Gastroesophageal sphincter (tissue), 4 donors: ENCODE measurements around the gene TMEM14C. TPM values are rescaled to one million over a fixed set of nuclear protein-coding genes. Genes with fewer than 3 reads are reported as not detected.

ENCODE experiments used
- ATAC-seq: fragments of 150-250 bp; one replicate; pipeline ENCODE4 v1.9.1; 2016; ENCODE audit warnings: mild to moderate bottlenecking, moderate library complexity
- H3K27ac ChIP-seq, 4 donors: fragments of 200-600 bp; sonication (generic) in 3 of 4; 1 replicate in 3 of 4; 2 replicates in 1 of 4; pipeline ENCODE4 v1.5.1; 2016 to 2019
- H3K27me3 ChIP-seq: fragments of 200-600 bp; sonication (generic); one replicate; pipeline ENCODE4 v1.5.1; 2019
- H3K36me3 ChIP-seq, 2 donors: fragments of 200-600 bp; sonication (generic); one replicate each; pipeline ENCODE4 v1.5.1; 2019; ENCODE audit warnings: control low read depth in 1 of 2
- H3K4me1 ChIP-seq, 3 donors: fragments of 200-600 bp; sonication (generic); 1 replicate in 2 of 3; 2 replicates in 1 of 3; pipeline ENCODE4 v1.5.1; 2016 to 2019; ENCODE audit warnings: control low read depth in 2 of 3
- H3K4me3 ChIP-seq, 2 donors: fragments of 200-600 bp; sonication (generic); one replicate each; pipeline ENCODE4 v1.5.1; 2019; ENCODE audit warnings: mild to moderate bottlenecking in 1 of 2, moderate library complexity in 1 of 2
- H3K9me3 ChIP-seq, 3 donors: fragments of 200-600 bp; sonication (generic); one replicate each; pipeline ENCODE4 v1.5.1; 2017 to 2019; ENCODE audit warnings: control low read depth in 2 of 3
- EP300 ChIP-seq: sonication (generic); formaldehyde crosslinking; IDR thresholded peaks from one replicate; pipeline ENCODE4 v1.6.1; 2017; ENCODE audit warnings: antibody characterized with exemption, mild to moderate bottlenecking
- POLR2A ChIP-seq, 2 donors: fragments of 450-650 bp; IDR thresholded peaks; one replicate each; pipeline ENCODE4 v1.6.1; 2017; ENCODE audit warnings: antibody characterized with exemption in 2 of 2, mild to moderate bottlenecking in 2 of 2, moderate library complexity in 1 of 2
- POLR2AphosphoS5 ChIP-seq: sonication (generic); formaldehyde crosslinking; IDR thresholded peaks from one replicate; pipeline ENCODE4 v1.6.1; 2017; ENCODE audit warnings: antibody characterized with exemption
- WGBS, 2 donors: methylation state at CpG; one replicate each; pipeline ENCODE4 v1.1.5; 2018; ENCODE audit warnings: low coverage in 1 of 2; 5-methylcytosine and 5-hydroxymethylcytosine counted together
- total RNA-seq, 4 donors: library from RNA; depleted of rRNA; stranded (reverse); fragments of >200 nt; gene quantifications; one replicate each; pipeline ENCODE4 v1.1.0, GENCODE V29; 2016
- TF ChIP-seq, protein P1 (sequence below), 4 experiments: fragments of 200-600 bp in 2 of 4; fragments of 450-650 bp in 2 of 4; sonication (generic) in 1 of 4; IDR thresholded peaks; one replicate each; pipeline ENCODE4 v1.5.1; 2017 to 2019; ENCODE audit warnings: antibody characterized with exemption in 4 of 4, mild to moderate bottlenecking in 2 of 4, moderate library complexity in 2 of 4

The TMEM14C gene
- 100 to 1,000 TPM in 3 of 4 donors, 10 to 100 TPM in 1; 97.4 to 209 (median 150) TPM for total RNA-seq

DNA sequence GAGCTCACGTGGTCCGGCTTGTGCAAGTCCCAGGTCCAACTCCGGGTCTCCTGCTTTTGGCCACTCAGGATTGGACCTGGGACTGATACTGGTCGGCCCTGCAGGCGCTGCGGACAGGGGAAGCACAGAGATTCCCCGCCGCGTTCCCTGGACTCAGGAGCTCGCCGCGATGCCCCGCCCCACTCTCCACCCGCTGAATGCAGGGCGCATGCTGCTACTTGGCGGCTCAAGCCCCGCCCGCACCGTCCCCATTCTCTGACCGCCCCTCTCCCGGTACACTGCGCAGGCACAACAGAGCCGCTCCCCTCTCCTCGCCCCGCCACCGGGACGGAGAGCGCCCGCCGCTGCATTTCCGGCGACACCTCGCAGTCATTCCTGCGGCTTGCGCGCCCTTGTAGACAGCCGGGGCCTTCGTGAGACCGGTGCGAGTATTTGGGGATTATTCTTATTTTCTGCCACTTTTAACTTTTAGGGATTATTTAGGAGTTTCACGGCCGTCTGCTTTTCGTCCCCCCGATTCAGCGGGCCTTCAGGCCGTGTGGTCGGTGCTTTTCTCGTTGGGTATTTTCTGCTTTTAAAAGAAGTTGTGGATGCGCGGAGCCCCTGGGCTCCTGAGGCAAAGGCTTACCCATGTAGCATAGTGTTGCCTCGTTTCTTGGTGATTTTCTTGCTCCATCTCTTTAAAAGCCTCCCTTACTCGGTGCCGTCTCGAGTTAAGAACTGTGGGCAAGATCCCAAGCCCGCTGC lies at the start of gene TMEM14C:
Gene TMEM14C (plus strand): TSS at position 251 of the 747 bp plus-strand sequence. CDS start 1,544 bp downstream, outside the sequence.
- H3K27me3 ChIP-seq, result no peaks in the 10 kb centered on the region
- peak; percentile 99 for ATAC-seq
- H3K9me3 ChIP-seq, result no peaks in the 10 kb centered on the region
- peak within 1 kb of the TSS; percentile 60 to 67 for H3K4me3 ChIP-seq
- peaks cover 0 to 63% (median 15%) of the 10 kb centered on the region in 3 donors for H3K4me1 ChIP-seq
- peaks cover 0 to 36% of the 10 kb centered on the region in 2 donors for H3K36me3 ChIP-seq
- WGBS, 2 donors, result 1 to 5% methylated on average over 4 to 34 of the region's 55 CpGs
- peak within 1 kb of the TSS; percentile 86 to 92 (median 90) for H3K27ac ChIP-seq
- TF ChIP-seq POLR2AphosphoS5, result peak; percentile 91
- TF ChIP-seq, protein P1, sequence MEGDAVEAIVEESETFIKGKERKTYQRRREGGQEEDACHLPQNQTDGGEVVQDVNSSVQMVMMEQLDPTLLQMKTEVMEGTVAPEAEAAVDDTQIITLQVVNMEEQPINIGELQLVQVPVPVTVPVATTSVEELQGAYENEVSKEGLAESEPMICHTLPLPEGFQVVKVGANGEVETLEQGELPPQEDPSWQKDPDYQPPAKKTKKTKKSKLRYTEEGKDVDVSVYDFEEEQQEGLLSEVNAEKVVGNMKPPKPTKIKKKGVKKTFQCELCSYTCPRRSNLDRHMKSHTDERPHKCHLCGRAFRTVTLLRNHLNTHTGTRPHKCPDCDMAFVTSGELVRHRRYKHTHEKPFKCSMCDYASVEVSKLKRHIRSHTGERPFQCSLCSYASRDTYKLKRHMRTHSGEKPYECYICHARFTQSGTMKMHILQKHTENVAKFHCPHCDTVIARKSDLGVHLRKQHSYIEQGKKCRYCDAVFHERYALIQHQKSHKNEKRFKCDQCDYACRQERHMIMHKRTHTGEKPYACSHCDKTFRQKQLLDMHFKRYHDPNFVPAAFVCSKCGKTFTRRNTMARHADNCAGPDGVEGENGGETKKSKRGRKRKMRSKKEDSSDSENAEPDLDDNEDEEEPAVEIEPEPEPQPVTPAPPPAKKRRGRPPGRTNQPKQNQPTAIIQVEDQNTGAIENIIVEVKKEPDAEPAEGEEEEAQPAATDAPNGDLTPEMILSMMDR (IDR thresholded peaks at IDR 0.05), result peak in 1 of 4 experiments; percentile 12
- TF ChIP-seq POLR2A (IDR thresholded peaks at IDR 0.05), result peak; percentile 78 to 81
- TF ChIP-seq EP300, result no peak

DNA sequence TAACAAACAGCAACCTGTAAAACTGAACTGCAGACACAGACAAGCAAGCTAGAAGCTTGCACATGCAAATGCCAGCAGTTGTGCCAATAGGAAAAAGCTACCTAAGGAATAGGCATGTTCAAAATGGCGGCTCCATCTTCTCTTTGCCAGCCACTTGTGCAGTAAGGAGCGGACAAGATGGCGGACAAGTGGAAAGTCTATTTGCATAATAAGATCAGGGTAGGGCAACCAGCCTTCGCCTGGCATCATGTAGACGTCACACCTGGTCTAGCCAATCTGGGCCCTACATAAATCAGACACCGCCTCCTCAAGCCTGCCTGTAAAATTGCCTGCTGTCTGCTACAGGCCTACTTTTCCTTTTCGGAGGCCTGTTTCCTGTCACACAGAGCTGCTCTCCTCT lies 46.5 kb upstream of the TMEM14C start:
- TF ChIP-seq, protein P1 (IDR thresholded peaks at IDR 0.05), result no peak
- TF ChIP-seq POLR2AphosphoS5, result no peak
- TF ChIP-seq EP300, result no peak

DNA sequence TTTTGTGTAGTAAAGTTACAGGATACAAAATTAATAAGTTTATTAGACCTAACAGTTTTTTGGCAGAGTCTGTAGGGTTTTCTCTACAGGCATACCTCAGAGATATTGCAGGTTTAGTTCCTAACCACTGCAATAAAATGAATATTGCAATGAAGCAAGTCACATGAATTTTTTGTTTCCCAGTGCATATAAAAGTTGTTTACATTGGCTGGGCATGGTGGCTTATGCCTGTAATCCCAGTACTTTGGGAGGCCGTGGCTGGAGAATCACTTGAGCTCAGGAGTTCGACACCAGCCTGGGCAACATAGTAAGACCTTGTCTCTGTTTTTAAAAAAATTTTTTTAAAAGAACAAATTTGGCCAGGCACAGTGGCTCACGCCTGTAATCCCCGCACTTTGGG lies 44.4 kb upstream of the TMEM14C start:
- no peak overlapping the region for H3K4me3 ChIP-seq
- H3K36me3 ChIP-seq, result no peaks in the 10 kb centered on the region
- H3K27me3 ChIP-seq, result no peaks in the 10 kb centered on the region
- no peaks in the 10 kb centered on the region for H3K4me1 ChIP-seq
- TF ChIP-seq, protein P1 (IDR thresholded peaks at IDR 0.05), result no peak
- TF ChIP-seq POLR2AphosphoS5 (no peak), EP300 (no peak), POLR2A (IDR thresholded peaks at IDR 0.05) (no peak)
- 70 to 80% methylated on average over 2 to 4 of the region's 4 CpGs for WGBS, 2 donors
- H3K9me3 ChIP-seq, result no peaks in the 10 kb centered on the region
- no peak for ATAC-seq
- no peak overlapping the region for H3K27ac ChIP-seq

More for the DNA sequence above, 46.5 kb upstream of the TMEM14C start:
- no peak overlapping the region for H3K4me3 ChIP-seq
- no peaks in the 10 kb centered on the region for H3K36me3 ChIP-seq
- H3K27ac ChIP-seq, result no peak overlapping the region
- H3K4me1 ChIP-seq, result no peaks in the 10 kb centered on the region
- no peaks in the 10 kb centered on the region for H3K27me3 ChIP-seq
- no peaks in the 10 kb centered on the region for H3K9me3 ChIP-seq
- ATAC-seq, result no peak
- WGBS, 2 donors, result 90 to 92% methylated on average over 2 to 5 of the region's 7 CpGs

DNA sequence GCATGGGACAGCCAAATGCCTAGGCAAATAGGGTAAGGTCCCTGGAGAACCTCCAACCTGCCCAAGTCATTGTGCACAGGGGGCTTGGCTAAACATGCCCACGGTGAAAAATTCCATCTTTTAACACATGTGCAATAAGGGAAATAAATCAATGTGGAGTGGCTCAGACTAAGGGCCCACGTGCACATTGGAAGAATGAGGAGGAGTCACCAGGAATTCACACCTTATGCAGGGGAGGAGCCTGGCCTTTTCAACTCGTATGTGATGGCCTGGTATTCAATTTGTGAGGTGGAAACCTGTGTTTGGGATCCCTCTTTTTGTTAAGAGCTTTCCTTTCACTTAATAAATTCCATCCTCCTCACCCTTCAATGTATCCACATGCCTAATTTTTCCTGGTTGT lies 41.1 kb upstream of the TMEM14C start:
- WGBS, 2 donors, result 63 to 66% methylated on average over 2 to 3 of the region's 3 CpGs
- H3K9me3 ChIP-seq, result no peaks in the 10 kb centered on the region
- H3K4me1 ChIP-seq, result no peaks in the 10 kb centered on the region
- no peaks in the 10 kb centered on the region for H3K36me3 ChIP-seq
- H3K4me3 ChIP-seq, result no peak overlapping the region
- H3K27me3 ChIP-seq, result no peaks in the 10 kb centered on the region
- no peak overlapping the region for H3K27ac ChIP-seq
- ATAC-seq, result no peak
- TF ChIP-seq, protein P1 (IDR thresholded peaks at IDR 0.05), result no peak
- no peak for TF ChIP-seq EP300
- TF ChIP-seq POLR2A (IDR thresholded peaks at IDR 0.05), result no peak
- no peak for TF ChIP-seq POLR2AphosphoS5
